PC-9 (cell line): ENCODE data around the gene ANKRD33. TPM values are rescaled to one million over a fixed set of nuclear protein-coding genes. Genes with fewer than 3 reads are reported as not detected.

Experiments
- Bru-seq: library from RNA; stranded (reverse); fragments of 400-500 nt; gene quantifications from one replicate; lab custom pipeline; 2021; lab: Mats Ljungman, UMichigan
- BruChase-seq, 2 experiments: library from RNA; stranded (reverse); fragments of 400-500 nt; gene quantifications; one replicate each; lab custom pipeline; 2021; lab: Mats Ljungman, UMichigan
- BruUV-seq: library from RNA; stranded (reverse); fragments of 400-500 nt; replicated peaks from 2 replicates; lab custom pipeline; 2021; lab: Mats Ljungman, UMichigan
- CTCF ChIA-PET: fragments of 300-600 bp; sonication (Branson Sonifier 250); formaldehyde crosslinking; loops from one replicate; lab custom pipeline; 2022; ENCODE audit warnings: antibody characterized with exemption; lab: Charles Lee
- POLR2A ChIA-PET: fragments of 300-600 bp; sonication (Branson Sonifier 250); formaldehyde crosslinking; loops from one replicate; lab custom pipeline; 2022; ENCODE audit warnings: antibody characterized with exemption; ENCODE audit not compliant: unreplicated experiment; lab: Charles Lee
- DNase-seq, 2 experiments: peaks; one replicate each; pipeline versions ENCODE4 v3.0.0 to v3.0.0-alpha.2; 2015 to 2022; ENCODE audit warnings: mixed read lengths in 1 of 2
- H2AFZ ChIP-seq: fragments of 200-600 bp; sonication (generic); 2 replicates; pipeline ENCODE4 v1.8.1; 2017; ENCODE audit warnings: antibody characterized with exemption
- H3F3A ChIP-seq: fragments of 200-600 bp; sonication (generic); 2 replicates; pipeline ENCODE4 v1.8.1; 2017; ENCODE audit warnings: antibody characterized with exemption, mild to moderate bottlenecking, low read depth; ENCODE audit not compliant: insufficient read depth
- H3K27ac ChIP-seq: fragments of 200-600 bp; sonication (generic); 2 replicates; pipeline ENCODE4 v1.6.1; 2016; ENCODE audit warnings: mixed run types
- H3K27me3 ChIP-seq: fragments of 200-600 bp; sonication (generic); 2 replicates; pipeline ENCODE4 v1.6.1; 2016; ENCODE audit warnings: low read depth, mixed run types; ENCODE audit not compliant: insufficient read depth
- H3K36me3 ChIP-seq: fragments of 200-600 bp; sonication (generic); 2 replicates; pipeline ENCODE4 v1.6.1; 2016; ENCODE audit warnings: low read depth, mixed run types
- H3K4me1 ChIP-seq: fragments of 200-600 bp; sonication (generic); replicated peaks from 2 replicates; pipeline ENCODE4 v1.6.1; 2016; ENCODE audit warnings: mixed run types; ENCODE audit not compliant: insufficient read depth
- H3K4me2 ChIP-seq: fragments of 200-600 bp; sonication (generic); 2 replicates; pipeline ENCODE4 v1.6.1; 2017; ENCODE audit warnings: mixed run types
- H3K4me3 ChIP-seq: fragments of 200-600 bp; sonication (generic); 2 replicates; pipeline ENCODE4 v1.6.1; 2016; ENCODE audit warnings: mixed run types
- H3K79me2 ChIP-seq: fragments of 200-600 bp; sonication (generic); 2 replicates; pipeline ENCODE4 v1.6.1; 2017; ENCODE audit warnings: low read depth, mixed run types
- H3K9me2 ChIP-seq: fragments of 200-600 bp; sonication (generic); 2 replicates; pipeline ENCODE4 v1.8.1; 2017; ENCODE audit warnings: mild to moderate bottlenecking; ENCODE audit not compliant: insufficient read depth
- H3K9me3 ChIP-seq: fragments of 200-600 bp; sonication (generic); 2 replicates; pipeline ENCODE4 v1.8.1; 2016; ENCODE audit warnings: low read depth; ENCODE audit not compliant: insufficient read depth
- H4K20me1 ChIP-seq: fragments of 200-600 bp; sonication (generic); 2 replicates; pipeline ENCODE4 v1.8.1; 2017; ENCODE audit not compliant: insufficient read depth
- CTCF ChIP-seq: fragments of 200-600 bp; sonication (generic); conservative IDR thresholded peaks from 2 replicates; pipeline ENCODE4 v1.6.1; 2017; ENCODE audit warnings: mixed run types, antibody characterized with exemption, mild to moderate bottlenecking, moderate library complexity
- EZH2 ChIP-seq: fragments of 200-600 bp; sonication (generic); IDR thresholded peaks from 2 replicates; pipeline ENCODE4 v1.8.0; 2017; ENCODE audit warnings: antibody characterized with exemption, low read depth
- intact Hi-C: fragments of 100-400 bp; cut with micrococcal nuclease; formaldehyde crosslinking; loops from one replicate; pipeline ENCODE4 v1.10.0; 2022; ENCODE audit not compliant: unreplicated experiment
- long read RNA-seq: library from polyadenylated mRNA; stranded (forward); transcript quantifications from one replicate; pipeline ENCODE4 v2.0.0, GENCODE V29; 2022
- total RNA-seq: library from RNA; stranded (reverse); gene quantifications from 2 replicates; pipeline ENCODE4 v1.2.3, GENCODE V29; 2021

ANKRD33 gene
- total RNA-seq (not detected in 2 replicates), Bru-seq, nascent RNA (not detected), BruChase-seq, experiment 1, labeled RNA remaining after a 2-hour chase (not detected), BruChase-seq, experiment 2, labeled RNA remaining after a 6-hour chase (not detected)
- long read RNA-seq = 0 reads

GRCh38 chr12:51887476-51888315, at the start of gene ANKRD33:
ANKRD33 (plus strand) TSS chr12:51888103; CDS start chr12:51888187, 84 bp downstream.
- H3K4me3 ChIP-seq = no peak within 1 kb of the TSS
- H3F3A ChIP-seq = no peaks in the 10 kb centered on the region
- no peak within 1 kb of the TSS for H2AFZ ChIP-seq
- H3K36me3 ChIP-seq = no peaks in the 10 kb centered on the region
- ChIA-PET POLR2A (no interaction called here), CTCF (no interaction called here)
- TF ChIP-seq CTCF (no peak), EZH2 (no peak)
- H3K9me3 ChIP-seq = peaks cover 11% of the 10 kb centered on the region
- H3K27me3 ChIP-seq = peaks cover 4% of the 10 kb centered on the region; the same call in 1 of the 2 replicates
- H3K4me1 ChIP-seq = no peaks in the 10 kb centered on the region
- no peaks in the 10 kb centered on the region for H3K79me2 ChIP-seq
- H4K20me1 ChIP-seq = no peaks in the 10 kb centered on the region
- no peak for DNase-seq
- intact Hi-C loops = no loop called here
- no peak within 1 kb of the TSS for H3K4me2 ChIP-seq
- BruUV-seq = no TSS peak
- H3K9me2 ChIP-seq = no peaks in the 10 kb centered on the region
- no peak within 1 kb of the TSS for H3K27ac ChIP-seq

GRCh38 chr12:51838762-51839161, 49.1 kb upstream of the ANKRD33 start:
- CTCF ChIA-PET = no interaction called here
- Histone ChIP-seq H3F3A (no peaks in the 10 kb centered on the region), H3K4me1 (no peaks in the 10 kb centered on the region), H3K27ac (no peak overlapping the region), H3K79me2 (no peaks in the 10 kb centered on the region), H3K4me2 (no peak overlapping the region), H4K20me1 (no peaks in the 10 kb centered on the region), H3K9me3 (no peaks in the 10 kb centered on the region), H3K4me3 (no peak overlapping the region), H3K27me3 (peaks cover 100% of the 10 kb centered on the region), H3K9me2 (no peaks in the 10 kb centered on the region), H2AFZ (no peak overlapping the region), H3K36me3 (no peaks in the 10 kb centered on the region)
- no peak for DNase-seq
- TF ChIP-seq CTCF (no peak), EZH2 (no peak)
- no TSS peak for BruUV-seq
- intact Hi-C loops = no loop called here
- POLR2A ChIA-PET = no interaction called here

GRCh38 chr12:51839310-51839947, 48.5 kb upstream of the ANKRD33 start:
- H3K4me2 ChIP-seq = no peak overlapping the region
- ChIA-PET POLR2A (no interaction called here), CTCF (no interaction called here)
- no peak overlapping the region for H3K4me3 ChIP-seq
- H3K9me2 ChIP-seq = no peaks in the 10 kb centered on the region
- intact Hi-C loops = no loop called here
- no peaks in the 10 kb centered on the region for H3K36me3 ChIP-seq
- no peaks in the 10 kb centered on the region for H4K20me1 ChIP-seq
- no peaks in the 10 kb centered on the region for H3K9me3 ChIP-seq
- no peaks in the 10 kb centered on the region for H3K79me2 ChIP-seq
- BruUV-seq = no TSS peak
- no peak overlapping the region for H2AFZ ChIP-seq
- H3F3A ChIP-seq = no peaks in the 10 kb centered on the region
- no peaks in the 10 kb centered on the region for H3K4me1 ChIP-seq
- H3K27ac ChIP-seq = no peak overlapping the region
- TF ChIP-seq EZH2 (no peak), CTCF (no peak)
- peaks cover 100% of the 10 kb centered on the region for H3K27me3 ChIP-seq
- no peak for DNase-seq
